Raji (cell line): ENCODE measurements around the gene TOLLIP.

Source experiments
- POLR2A ChIP-seq: IDR thresholded peaks from 2 replicates; pipeline ENCODE4 v1.6.1; 2011; ENCODE audit warnings: low read depth, low read length, control low read depth; ENCODE audit not compliant: insufficient read depth

The TOLLIP gene

DNA sequence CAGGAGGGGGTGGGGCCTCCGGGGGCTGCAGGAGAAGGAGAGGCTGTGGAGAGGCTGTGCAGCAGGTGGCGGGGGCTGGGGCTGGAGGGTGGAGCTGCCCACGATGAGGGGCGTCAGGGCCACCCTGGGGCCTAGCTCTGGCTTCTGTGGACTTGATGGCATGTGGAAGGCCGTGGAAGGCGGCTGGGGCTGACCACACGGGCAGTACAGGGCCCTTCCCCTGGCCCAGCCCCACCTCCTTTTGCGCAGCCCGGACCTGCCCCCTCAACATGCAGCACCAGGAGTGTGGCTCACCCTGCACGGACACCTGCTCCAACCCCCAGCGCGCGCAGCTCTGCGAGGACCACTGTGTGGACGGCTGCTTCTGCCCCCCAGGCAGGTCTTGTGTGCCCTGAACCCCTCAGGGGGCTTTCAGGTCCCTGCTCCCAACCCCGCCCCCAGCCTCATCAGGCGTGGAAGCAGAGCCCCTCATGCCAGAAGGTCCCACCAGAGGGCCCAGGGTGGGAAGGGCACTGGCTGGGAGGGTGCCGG, 80.4 kb downstream of the TOLLIP start:
- no peak for TF ChIP-seq POLR2A

DNA sequence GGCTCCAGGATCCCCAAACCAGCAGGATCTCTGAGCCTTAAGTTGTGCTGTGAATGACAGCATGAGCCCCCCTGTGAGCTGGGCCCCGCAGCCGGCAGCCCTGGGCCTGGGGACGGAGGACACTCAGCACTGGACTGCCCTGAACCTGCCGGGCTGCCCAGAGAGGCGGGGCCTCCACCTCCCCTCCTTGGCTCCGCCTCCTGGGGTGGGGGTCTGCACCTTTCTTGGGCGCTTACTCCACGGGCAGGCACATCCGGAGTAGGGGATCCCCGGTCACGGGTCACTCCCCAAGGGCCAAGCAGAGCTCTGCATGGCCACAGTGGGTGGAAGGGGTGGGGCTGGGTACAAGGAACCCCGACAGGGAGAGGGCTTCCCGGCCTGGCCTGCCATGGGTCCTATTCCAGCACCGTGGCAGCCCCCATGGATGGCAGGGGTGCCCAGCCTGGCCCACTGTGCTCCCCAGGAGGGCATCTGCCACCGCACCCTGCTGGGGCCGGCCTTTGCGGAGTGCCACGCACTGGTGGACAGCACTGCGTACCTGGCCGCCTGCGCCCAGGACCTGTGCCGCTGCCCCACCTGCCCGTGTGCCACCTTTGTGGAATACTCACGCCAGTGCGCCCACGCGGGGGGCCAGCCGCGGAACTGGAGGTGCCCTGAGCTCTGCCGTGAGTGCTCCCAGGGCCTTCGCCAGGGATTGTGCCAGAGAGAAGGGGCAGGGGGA, 81.2 kb downstream of the TOLLIP start:
- TF ChIP-seq POLR2A: no peak

DNA sequence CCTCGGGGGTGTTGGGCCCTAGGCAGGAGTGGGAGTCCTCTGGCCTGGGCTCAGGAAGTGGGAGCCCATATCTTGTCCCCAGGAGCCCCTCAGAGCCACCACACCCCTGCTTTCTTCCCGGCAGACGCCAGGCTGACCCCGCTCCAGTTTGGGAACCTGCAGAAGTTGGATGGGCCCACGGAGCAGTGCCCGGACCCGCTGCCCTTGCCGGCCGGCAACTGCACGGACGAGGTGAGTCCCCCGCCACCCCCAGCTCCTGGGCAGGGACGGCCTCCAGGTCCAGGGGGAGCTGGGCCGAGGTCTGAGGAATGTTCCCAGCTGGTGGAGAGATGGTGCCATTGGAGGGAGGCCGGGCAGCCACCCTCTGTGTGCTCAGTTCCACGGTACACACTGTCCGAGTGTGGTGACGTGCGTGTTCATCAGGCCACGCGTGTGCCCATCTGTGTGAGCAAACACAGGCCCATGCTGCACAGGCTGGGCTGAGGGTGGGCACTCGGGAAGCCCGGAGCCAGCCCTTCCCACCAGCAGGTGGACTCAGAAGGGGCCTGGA, 81.8 kb downstream of the TOLLIP start:
- no peak for TF ChIP-seq POLR2A

DNA sequence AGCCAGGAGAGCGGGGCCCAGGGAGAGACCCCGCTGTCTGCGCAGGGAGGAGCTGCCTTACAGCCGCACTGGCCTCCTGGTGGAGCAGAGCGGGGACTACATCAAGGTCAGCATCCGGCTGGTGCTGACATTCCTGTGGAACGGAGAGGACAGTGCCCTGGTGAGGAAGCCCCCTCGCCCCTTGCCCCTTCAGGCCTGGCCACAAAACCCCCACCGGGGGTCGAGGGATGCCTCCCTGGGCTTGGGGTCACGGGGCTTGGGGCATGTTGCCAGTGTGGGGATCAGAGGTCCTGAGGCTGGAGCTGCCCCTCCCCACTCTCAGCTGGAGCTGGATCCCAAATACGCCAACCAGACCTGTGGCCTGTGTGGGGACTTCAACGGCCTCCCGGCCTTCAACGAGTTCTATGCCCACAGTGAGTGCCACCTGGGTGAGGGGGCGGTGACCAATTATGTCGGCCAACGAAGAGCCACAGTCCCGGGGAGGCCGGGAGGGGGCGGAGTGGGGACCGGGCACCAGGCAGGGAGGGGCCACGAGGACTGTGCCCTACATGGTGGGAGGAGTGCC, 82.4 kb downstream of the TOLLIP start:
- TF ChIP-seq POLR2A: no peak

DNA sequence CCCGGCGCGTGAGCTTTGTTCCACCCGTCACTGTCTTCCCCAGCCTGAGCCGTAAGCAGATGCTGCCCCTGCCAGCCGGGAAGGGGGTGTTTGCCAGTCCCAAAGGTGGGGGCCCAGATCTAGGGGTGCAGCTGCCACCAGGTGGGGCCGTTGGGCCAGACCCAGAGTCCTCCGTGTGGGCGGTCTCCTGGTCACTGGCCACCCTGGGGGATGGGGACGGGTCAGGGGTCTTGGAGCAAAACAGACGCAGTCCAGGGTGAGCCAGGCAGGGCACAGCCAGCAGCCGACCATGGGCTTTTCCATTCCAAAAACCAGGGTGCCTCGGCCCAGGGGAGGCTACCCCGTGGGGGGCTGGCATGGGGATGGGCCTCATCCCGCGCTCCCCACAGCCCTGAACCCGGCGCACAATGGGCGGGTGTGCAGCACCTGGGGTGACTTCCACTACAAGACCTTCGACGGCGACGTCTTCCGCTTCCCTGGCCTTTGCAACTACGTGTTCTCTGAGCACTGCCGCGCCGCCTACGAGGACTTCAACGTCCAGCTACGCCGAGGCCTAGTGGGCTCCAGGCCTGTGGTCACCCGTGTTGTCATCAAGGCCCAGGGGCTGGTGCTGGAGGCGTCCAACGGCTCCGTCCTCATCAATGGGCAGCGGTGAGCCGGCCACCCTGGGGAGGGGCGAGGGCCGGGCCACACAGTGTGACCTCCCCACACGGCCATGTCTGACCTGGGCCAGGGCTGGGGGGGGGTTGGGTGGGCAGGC, 83.0 kb downstream of the TOLLIP start:
- TF ChIP-seq POLR2A: no peak

DNA sequence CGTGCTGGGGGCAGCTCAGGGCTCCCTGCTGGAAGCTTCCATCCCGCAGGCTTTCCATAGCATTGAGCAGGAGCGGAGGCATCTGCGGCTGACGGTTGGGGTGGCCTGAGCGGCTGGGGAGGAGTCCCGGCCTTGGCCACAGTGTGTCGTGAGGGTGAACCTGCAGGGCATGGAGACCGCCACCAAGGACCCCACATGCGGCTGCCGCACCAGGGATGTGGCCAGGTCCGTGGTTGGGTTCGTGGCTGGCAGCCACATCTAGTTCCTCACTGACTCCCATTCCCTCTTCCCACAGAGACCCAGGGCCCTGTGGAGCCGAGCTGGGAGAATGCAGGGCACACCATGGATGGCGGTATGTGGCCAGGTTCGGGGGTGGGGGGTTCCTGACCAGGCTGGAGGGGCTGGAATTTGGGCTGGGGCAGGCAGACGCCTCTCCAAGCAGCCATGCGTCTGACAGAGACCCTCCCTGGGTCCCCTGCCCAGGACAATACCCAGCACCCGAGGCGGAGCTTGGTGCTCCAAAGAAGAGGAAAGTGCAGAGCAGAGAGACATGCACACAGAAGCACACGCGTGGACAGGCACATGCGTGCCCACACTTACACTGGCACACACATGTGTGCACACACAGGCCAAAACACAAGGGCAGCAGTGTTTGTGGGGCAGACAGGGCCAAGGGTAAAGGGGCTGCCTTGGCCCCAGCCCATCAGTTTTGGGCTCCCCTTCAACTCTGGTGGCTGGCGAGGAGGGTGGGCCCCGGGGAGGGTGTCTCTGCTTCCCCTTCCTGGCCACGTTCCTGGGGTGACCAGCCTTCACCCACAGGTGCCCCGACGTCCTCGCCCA, 83.8 kb downstream of the TOLLIP start:
- TF ChIP-seq POLR2A: no peak

DNA sequence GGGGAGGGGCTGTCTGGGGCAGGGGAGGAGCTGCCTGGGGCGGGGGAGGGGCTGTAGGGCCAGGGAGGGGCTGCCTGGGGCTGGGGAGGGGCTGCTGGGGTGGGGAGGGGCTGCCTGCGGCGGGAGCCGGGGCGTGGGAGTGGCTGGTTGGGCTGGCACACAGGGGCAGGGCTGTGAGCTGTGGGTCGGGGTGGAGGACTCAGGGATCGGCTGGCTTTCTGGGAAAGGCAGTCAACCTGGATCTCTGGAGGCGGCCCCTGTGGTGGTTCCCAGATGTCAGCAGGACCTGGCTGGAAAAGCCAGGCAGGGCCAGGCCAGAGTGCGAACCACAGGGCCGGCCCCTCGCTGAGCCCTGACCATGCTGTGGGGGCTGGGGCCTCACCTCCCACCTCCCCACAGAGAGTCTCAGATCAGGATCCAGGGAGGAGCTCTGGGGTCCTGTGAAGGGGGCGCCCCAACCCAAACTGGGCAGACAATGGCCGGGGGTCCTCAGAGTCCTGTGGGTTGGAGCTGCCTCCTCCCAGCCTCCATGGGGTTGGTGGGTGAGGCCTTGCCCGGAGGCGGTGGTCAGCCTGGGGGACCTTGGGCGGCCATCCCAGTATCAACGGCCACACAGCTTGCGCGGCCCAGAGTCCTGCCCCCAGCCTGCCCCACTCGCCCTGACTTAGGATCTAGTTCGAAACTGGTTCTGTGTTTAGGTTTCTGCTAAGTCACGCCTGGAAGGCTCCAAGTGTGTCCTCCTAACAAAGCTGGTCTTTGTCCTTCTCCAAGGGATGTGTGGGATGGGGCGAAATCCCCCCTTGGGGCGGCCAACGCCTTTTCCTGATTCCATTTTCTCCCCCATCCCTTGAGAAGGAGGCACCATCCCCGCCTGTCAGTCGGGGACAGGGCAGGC, 84.7 kb downstream of the TOLLIP start:
- TF ChIP-seq POLR2A: no peak
